Cerebellar nuclear complex (tissue), 1 donor: Measurements from ENCODE around the gene KIF2C.
A peak's percentile ranks its signal among the peaks of the same experiment; 100 is the strongest.
"Not testable (repeated sequence)": the region's sequence is repeated elsewhere in the genome, so short reads cannot be mapped to it uniquely, and the experiment has no call there.

ENCODE experiments used
- DNase-seq, 2 experiments: peaks; one replicate each; lab custom pipeline; 2025; lab: John Stamatoyannopoulos, UW

The KIF2C gene

DNA sequence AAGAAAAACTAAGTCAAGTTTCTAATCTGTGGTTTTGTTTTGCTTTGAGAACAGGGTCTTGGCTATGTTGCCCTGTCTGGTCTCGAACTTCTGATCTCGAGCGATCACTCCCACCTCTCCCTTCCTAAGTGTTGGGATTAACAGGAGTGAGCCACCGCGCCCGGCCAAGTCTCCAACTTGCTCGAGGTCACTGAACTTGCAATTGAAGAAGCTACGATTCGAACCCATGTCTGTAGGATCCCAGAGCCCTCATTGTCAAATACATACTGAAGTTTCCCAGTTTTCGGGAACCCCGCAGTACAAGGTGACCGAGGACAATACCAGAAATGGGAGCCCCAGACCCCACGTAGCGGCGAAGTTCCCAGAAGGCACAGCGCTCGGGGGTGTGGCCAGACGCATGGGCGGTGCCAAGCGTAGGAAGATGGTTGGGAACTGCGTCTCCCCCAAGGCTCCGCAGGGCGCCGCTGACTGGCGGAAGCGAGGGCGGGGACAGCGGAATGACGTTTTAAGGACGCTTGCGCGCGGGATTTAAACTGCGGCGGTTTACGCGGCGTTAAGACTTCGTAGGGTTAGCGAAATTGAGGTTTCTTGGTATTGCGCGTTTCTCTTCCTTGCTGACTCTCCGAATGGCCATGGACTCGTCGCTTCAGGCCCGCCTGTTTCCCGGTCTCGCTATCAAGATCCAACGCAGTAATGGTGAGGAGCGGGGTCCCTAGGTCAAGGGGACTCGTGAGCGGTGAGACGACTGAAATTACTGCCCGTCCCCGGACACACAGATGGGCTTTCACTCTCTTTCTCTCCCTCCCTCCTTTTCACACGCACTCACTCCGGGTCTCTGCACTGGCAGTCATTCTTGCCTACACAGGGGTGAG lies at the start of gene KIF2C:
TSS of gene KIF2C (plus strand) at position 531 of the 872 bp plus-strand sequence. CDS start at position 627, 96 bp downstream.
- DNase-seq: peak; percentile 45 to 88

DNA sequence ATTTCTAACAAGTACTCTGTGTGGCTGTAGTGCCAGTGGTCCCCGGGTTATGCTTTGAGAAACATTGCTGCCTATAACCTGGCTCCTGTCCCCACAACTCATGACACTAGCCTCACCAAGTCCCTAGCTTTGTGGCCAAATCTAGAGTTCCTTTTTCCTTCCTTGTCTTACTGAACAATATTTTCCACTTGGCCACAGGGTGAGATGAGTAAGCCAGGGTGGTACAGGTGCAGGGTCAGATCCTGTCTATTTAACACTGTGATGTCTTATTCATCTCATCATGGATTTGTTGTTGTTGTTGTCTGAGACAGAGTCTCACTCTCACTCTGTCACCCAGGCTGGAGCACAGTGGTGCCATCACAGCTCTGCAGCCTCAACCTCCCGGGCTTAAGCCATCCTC lies 46.5 kb upstream of the KIF2C start:
- DNase-seq: no peak

GRCh38 chr1:44693900-44694299 lies 45.7 kb upstream of the KIF2C start:
- DNase-seq: no peak

DNA sequence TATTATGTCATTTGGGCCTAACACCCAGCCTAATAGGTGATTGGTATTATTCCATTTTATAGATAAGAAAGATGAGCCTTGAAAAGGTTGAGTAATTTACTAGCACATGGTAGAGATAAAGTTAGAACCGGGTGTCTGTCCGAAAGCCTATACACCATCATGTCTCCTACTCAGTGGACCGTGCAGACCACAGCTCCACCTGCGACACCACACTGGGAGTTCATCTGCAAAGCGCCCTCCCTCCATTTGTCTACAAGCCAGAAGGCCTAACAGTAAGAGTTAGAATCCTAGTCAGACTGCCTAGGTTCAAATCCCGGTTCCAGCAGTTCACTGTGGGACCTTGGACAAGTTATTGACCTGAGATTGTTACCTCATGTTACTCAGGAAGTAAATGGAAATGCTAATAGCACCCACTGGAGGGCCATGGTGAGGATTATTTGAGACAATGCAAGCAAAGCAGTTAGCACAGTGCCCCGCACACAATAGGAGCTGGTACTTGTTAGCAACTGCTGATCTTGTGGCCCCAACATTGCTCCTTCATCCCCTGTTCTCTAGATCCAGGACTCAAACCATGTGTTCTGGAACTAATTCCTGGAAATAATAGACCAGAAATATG lies 44.7 kb upstream of the KIF2C start:
- no peak for DNase-seq

DNA sequence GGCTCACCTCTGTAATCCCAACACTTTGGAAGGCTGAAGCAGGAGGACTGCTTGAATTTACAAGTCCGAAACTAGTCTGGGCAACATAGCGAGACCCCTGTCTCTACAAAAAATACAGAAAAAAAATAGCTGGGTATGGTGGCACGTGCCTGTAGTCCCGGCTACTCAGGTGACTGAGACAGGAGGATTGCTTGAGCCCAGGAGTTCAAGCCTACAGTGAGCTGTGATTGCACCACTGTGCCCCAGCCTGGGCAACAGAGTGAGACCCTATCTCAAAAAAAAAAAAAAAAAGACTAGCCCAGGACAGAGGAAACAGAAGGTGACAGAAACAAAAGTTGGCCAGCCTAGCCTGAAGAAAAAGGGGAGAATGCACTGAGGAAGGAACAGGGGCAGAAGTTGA lies 44.0 kb upstream of the KIF2C start:
- no peak for DNase-seq

DNA sequence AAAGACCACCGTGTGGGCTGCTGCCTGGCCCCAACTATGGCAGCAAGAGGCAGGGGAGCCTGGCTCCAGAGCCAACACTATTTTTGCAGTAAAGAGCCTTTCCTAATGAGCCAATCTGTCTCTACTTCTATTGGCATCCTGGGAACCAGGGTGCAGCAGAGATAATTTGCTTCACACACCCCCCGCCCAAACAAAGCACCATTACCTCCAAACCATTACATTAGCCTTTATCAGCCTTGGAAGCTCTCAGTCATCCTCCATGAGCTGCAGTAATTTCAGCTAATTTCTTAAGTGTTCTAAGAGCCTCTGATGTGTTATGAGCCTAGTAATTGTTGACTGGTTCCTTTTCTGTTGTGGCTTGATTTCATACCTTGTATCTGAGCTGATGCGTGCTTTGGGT lies 43.5 kb upstream of the KIF2C start:
- no peak for DNase-seq

- no peak for DNase-seq
These were observed 42.8 kb upstream of the KIF2C start for GRCh38 chr1:44696789-44697345.

- DNase-seq: no peak
These were observed 41.5 kb upstream of the KIF2C start for GRCh38 chr1:44698138-44698537.

DNA sequence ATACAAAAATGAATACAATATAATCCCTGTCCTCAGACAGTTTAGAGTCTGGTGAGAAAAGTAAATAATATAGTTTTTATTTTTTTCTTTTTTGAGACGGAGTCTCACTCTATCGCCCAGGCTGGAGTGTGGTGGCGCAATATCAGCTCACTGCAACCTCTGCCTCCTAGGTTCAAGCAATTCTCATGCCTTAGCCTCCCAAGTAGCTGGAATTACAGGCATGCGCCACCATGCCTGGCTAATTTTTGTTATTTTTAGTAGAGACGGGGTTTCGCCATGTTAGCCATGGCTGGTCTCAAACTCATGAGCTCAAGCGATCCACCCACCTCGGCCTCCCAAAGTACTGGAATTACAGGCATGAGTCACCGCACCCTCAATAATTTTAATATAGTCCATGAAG lies 40.3 kb upstream of the KIF2C start:
- DNase-seq: not testable (repeated sequence)

- DNase-seq: no peak
These were observed 39.1 kb upstream of the KIF2C start for GRCh38 chr1:44700573-44700972.

DNA sequence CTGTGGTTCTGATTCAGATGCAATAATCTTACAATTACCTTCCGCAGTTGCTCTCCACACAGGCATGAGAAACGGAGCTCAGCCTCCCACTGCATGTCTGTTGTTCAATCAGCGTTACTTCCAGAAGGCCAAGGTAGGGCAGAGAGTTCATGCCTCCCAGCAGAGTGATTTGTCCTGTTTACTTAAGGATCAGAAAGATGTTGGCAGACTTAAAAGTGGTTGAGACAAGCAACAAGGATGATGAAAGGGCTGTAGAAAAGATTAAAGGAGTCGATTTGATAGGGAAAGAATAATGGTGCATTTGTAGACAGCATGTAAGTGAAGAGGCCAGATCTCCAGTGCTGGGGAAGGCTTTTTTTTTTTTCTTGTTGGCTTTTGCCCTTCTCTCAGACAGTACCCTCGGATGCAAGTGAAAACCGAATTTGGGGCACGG lies 38.5 kb upstream of the KIF2C start:
- no peak for DNase-seq

DNA sequence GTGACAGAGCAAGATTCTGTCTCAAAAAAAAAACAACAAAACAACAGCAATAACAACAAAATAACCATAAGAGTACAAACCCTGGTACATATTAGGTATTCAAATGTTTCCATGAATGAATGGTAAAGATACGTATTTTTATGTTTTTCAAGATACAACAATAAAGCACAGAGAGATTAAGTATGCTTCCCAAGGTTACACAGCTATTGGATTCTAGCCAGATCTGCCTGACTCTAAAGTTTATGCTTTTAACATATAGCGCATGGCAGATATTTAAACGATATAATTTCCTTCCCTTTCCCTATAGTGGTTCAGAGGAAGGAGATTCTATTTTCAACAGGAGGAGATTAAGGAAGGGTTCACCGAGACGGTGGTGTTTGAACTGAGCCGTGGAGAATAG lies 34.2 kb upstream of the KIF2C start:
- DNase-seq: no peak

GRCh38 chr1:44705938-44706337 lies 33.7 kb upstream of the KIF2C start:
- DNase-seq: no peak

DNA sequence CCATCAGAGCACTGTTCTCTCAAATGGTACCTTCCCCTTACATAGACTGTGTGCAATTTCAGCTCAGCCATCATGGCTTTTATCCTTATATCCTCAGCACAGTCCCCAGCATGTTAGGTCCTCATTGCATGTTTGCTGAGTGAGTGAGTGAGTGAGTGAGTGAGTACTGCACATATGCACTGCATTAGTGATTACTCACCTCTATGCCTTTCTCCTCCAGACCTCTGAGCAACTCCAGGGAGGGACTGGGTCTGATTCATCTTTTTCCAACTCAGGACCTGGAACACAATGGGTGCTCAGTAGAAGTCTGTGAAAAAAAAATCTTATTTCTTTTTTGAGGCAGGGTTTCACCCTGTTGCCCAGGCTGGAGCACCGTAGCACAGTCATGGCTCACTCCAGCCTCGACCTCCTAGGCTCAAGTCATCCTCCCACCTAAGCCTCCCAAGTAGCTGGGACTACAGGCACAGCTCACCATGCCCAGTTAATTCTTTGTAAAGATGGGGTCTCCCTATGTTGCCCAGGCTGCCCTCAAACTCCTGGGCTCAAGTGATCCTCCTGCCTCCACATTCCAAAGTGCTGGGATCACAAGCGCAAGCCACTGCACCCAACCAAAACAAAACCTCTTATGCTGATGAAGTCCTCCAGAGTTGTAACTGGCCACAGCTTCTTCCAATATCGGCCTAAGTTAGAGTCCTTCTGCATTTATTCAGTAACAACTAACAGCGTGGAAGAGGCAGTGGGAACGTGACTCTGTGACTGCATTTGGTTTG lies 32.3 kb upstream of the KIF2C start:
- DNase-seq: no peak

DNA sequence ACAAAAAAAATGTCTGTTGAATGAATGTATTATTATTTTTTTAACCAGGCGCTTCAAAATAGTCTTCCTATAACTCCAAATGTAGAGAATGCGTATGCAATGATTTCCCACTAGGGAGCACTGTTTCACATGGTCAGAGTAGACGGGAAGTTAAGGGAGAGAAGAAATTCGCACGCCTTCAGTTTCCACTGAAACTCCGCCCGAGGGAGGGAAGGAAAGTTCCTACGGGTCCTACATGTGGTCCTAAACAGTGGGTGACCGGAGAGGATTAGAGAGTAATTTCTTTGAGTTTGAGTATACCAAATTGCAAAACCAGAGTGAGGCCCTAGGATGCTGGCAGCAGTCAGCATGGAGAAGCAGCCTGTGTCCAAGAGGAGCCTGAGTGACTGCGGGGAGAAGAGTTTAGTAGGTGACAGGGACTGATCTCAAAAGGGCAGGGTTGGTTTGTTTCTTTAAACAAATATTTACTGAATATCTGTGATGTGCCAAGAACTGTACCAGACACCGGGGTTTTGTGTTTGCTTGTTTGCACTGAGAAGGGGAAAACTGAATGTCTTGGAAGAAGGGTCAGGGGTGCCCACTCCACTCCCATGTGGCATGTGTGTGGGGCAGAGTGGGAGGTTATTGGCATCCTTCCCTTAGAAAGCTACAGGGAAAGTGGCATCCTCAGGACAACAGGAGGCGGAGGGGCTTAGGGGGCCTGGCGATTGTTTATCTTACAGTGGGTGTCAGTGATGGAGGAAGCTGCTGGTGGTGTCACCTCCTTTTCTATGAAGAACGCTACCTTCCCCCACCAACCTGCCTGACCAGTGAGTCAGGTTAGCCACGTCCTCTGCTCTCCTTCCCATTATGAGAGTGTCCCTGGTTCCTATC lies 31.4 kb upstream of the KIF2C start:
- no peak for DNase-seq

DNA sequence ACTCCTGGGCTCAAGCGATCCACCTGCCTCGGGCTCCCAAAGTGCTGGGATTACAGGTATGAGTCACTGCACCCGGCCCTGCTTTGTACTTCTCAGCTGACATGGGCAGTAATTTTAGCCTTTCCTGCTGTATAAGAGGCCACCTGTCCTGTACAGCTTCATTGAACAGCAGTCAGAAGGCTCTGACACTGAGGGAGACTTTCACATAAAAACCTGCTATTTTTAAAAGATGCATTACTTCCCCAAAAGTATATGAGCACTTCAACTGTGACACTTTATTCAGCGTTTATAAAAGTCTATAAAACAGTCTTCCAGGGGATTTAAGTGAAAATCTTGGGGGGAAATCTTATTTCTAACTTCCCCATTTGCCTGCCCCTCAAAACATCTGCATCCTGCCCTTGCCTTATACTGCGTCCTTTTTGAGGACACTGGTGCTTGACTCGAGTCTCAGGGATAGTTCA lies 26.3 kb upstream of the KIF2C start:
- DNase-seq: no peak

DNA sequence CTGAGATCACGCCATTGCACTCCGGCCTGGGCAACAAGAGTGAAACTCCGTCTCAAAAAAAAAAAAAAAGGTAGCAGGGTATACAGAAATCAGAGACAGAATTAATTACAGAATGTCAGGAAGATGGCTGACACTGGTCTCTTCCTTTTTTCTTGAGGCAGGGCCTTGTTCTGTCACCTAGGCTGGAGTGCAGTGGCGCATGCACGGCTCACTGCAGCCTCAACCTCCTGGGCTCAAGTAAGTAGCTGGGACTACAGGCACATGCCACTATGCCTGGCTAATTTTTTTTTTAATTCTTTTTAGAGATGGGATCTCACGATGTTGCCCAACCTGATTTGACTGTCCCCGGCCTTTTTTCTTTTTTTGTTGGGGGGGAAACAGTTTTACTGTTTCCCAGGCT lies 25.1 kb upstream of the KIF2C start:
- DNase-seq: no peak

- DNase-seq: peak in 1 of 2 experiments; percentile 29
These were observed 24.6 kb upstream of the KIF2C start for GRCh38 chr1:44714944-44715571.

- DNase-seq: no peak
These were observed 22.5 kb upstream of the KIF2C start for GRCh38 chr1:44717156-44717555.

GRCh38 chr1:44717653-44718052 lies 22.0 kb upstream of the KIF2C start:
- DNase-seq: no peak

DNA sequence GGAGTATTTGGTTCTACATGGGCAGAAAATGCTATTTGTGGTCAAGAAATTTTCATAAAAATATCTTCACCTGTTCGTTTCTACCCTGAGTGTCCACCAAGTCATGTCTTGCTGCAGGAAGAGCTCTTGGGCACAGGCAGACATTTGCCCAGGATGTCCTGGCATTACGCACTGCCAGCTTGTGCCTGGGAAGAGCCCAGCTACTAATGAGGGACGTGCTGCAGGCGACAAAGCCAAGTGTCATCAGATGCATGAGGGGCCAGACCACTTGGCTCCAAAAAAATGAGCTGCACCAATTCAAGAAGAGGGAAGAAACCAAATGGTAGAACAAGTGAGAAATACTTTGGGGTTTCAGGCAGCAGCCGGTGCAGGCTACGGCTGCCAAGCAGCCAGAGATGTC lies 21.5 kb upstream of the KIF2C start:
- DNase-seq: no peak
